Measurements from ENCODE around the gene GSTT2. TPM values are rescaled to one million over a fixed set of nuclear protein-coding genes. Genes with fewer than 3 reads are reported as not detected.

GSTT2 gene
- total and polyA plus RNA-seq, 4 donors, result 0.19 to 1.2 (median 0.64) TPM

DNA sequence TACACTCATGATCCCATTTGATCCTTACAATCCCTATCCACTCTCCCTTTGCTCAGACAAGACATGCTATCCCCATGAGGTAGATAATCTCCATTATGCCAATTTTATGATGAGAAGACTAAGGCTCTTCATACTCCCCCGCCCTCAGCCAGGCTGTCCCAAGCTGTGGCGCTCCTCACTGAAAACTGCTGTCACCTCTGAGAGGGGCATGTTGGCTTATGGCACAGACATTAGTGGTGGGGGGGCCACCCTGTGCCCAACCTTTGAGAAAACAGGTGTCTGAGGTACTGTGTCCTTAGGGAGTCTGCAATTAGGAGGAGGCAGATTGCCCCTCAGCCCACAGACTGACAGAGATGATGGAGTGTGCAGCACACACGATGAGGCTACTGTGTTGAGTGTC is 10.9 kb upstream of the GSTT2 start:
- no peak for DNase-seq (ENCODE audit: low spot score)
- TF ChIP-seq, protein P1, sequence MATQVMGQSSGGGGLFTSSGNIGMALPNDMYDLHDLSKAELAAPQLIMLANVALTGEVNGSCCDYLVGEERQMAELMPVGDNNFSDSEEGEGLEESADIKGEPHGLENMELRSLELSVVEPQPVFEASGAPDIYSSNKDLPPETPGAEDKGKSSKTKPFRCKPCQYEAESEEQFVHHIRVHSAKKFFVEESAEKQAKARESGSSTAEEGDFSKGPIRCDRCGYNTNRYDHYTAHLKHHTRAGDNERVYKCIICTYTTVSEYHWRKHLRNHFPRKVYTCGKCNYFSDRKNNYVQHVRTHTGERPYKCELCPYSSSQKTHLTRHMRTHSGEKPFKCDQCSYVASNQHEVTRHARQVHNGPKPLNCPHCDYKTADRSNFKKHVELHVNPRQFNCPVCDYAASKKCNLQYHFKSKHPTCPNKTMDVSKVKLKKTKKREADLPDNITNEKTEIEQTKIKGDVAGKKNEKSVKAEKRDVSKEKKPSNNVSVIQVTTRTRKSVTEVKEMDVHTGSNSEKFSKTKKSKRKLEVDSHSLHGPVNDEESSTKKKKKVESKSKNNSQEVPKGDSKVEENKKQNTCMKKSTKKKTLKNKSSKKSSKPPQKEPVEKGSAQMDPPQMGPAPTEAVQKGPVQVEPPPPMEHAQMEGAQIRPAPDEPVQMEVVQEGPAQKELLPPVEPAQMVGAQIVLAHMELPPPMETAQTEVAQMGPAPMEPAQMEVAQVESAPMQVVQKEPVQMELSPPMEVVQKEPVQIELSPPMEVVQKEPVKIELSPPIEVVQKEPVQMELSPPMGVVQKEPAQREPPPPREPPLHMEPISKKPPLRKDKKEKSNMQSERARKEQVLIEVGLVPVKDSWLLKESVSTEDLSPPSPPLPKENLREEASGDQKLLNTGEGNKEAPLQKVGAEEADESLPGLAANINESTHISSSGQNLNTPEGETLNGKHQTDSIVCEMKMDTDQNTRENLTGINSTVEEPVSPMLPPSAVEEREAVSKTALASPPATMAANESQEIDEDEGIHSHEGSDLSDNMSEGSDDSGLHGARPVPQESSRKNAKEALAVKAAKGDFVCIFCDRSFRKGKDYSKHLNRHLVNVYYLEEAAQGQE (IDR thresholded peaks at IDR 0.05), result no peak
- TF ChIP-seq, protein P2, sequence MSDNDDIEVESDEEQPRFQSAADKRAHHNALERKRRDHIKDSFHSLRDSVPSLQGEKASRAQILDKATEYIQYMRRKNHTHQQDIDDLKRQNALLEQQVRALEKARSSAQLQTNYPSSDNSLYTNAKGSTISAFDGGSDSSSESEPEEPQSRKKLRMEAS (IDR thresholded peaks at IDR 0.05), result no peak
- TF ChIP-seq FOXA1 (IDR thresholded peaks at IDR 0.05) (no peak), EGR1 (IDR thresholded peaks at IDR 0.05; ENCODE audit: low read depth in 2 of 2) (no peak)
- peak overlapping the region in 1 of 2 donors; percentile 55 for H3K27ac ChIP-seq (ENCODE audit: low read depth in 1 of 2, low read length in 2 of 2)

DNA sequence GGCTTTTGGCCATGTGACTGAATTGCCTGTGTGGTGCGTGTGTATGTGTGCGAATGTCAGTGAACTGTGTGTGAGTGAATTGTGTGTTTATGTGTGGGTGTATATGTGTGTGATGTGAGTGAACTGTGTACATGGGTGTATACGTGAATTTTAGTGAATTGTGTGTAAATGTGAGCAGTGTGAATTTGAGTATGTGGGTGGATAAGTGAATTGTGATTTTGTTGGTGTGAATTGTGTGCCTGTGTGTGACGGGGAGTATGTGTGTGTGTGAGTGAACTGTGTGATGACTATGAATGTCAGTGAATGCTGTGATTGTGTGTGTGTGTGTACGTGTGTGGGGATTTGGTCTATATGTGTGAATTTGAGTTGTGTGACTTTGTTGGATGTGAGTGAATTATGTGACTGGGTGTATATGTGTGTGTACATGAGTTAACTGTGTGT is 9.7 kb upstream of the GSTT2 start:
- no peaks in the 10 kb centered on the region for H3K9me3 ChIP-seq (ENCODE audit: control insufficient read depth in 4 of 4, low read length in 3 of 4)
- H3K4me1 ChIP-seq (ENCODE audit: control insufficient read depth in 4 of 4, insufficient read depth in 4 of 4, low read length in 3 of 4), result peaks cover 3 to 18% (median 9%) of the 10 kb centered on the region in 4 donors
- 72% methylated on average over 5 of the region's 5 CpGs for WGBS
- no peak overlapping the region for H3K9ac ChIP-seq (ENCODE audit: low read depth in 1 of 2, low read length in 2 of 2)
- H3K4me3 ChIP-seq (ENCODE audit: low read depth in 1 of 3, low read length in 3 of 3), result no peak overlapping the region
- no peak for DNase-seq (ENCODE audit: low spot score)
- H3K27ac ChIP-seq (ENCODE audit: low read depth in 1 of 2, low read length in 2 of 2), result peak overlapping the region; percentile 6 to 55
- no peak for TF ChIP-seq FOXA1 (IDR thresholded peaks at IDR 0.05)
- no peak for TF ChIP-seq RAD21 (IDR thresholded peaks at IDR 0.05)
- TF ChIP-seq EGR1 (IDR thresholded peaks at IDR 0.05; ENCODE audit: low read depth in 2 of 2), result no peak
- no peak for TF ChIP-seq FOXA2 (IDR thresholded peaks at IDR 0.05)
- TF ChIP-seq, protein P3, sequence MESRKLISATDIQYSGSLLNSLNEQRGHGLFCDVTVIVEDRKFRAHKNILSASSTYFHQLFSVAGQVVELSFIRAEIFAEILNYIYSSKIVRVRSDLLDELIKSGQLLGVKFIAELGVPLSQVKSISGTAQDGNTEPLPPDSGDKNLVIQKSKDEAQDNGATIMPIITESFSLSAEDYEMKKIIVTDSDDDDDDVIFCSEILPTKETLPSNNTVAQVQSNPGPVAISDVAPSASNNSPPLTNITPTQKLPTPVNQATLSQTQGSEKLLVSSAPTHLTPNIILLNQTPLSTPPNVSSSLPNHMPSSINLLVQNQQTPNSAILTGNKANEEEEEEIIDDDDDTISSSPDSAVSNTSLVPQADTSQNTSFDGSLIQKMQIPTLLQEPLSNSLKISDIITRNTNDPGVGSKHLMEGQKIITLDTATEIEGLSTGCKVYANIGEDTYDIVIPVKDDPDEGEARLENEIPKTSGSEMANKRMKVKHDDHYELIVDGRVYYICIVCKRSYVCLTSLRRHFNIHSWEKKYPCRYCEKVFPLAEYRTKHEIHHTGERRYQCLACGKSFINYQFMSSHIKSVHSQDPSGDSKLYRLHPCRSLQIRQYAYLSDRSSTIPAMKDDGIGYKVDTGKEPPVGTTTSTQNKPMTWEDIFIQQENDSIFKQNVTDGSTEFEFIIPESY (IDR thresholded peaks at IDR 0.05), result no peak
- no peak for TF ChIP-seq TAF1 (conservative IDR thresholded peaks at IDR 0.05)
- TF ChIP-seq GABPA (IDR thresholded peaks at IDR 0.05 in 1 of 2, conservative IDR thresholded peaks at IDR 0.05 in 1 of 2), result no peak
- TF ChIP-seq, protein P1 (IDR thresholded peaks at IDR 0.05), result no peak
- TF ChIP-seq HNF4A (conservative IDR thresholded peaks at IDR 0.05), result no peak
- TF ChIP-seq SP1 (IDR thresholded peaks at IDR 0.05), result no peak
- no peak for TF ChIP-seq NR2F2 (IDR thresholded peaks at IDR 0.05)
- TF ChIP-seq, protein P4, sequence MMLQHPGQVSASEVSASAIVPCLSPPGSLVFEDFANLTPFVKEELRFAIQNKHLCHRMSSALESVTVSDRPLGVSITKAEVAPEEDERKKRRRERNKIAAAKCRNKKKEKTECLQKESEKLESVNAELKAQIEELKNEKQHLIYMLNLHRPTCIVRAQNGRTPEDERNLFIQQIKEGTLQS (IDR thresholded peaks at IDR 0.05), result no peak
- TF ChIP-seq JUND (IDR thresholded peaks at IDR 0.05), result no peak
- TF ChIP-seq, protein P2 (IDR thresholded peaks at IDR 0.05), result no peak
- no peak for TF ChIP-seq RXRA (IDR thresholded peaks at IDR 0.05)
- no peaks in the 10 kb centered on the region for H3K27me3 ChIP-seq (ENCODE audit: control insufficient read depth in 4 of 4, insufficient read depth in 4 of 4, low read length in 3 of 4)
- peaks cover 8 to 22% (median 15%) of the 10 kb centered on the region in 4 donors for H3K36me3 ChIP-seq (ENCODE audit: control insufficient read depth in 4 of 4, insufficient read depth in 3 of 4, low read depth in 1 of 4, low read length in 3 of 4)

More for the DNA sequence above, 10.9 kb upstream of the GSTT2 start:
- Histone ChIP-seq H3K4me1 (ENCODE audit: control insufficient read depth in 4 of 4, insufficient read depth in 4 of 4, low read length in 3 of 4) (peaks cover 3 to 18% (median 9%) of the 10 kb centered on the region in 4 donors), H3K9me3 (ENCODE audit: control insufficient read depth in 4 of 4, low read length in 3 of 4) (no peaks in the 10 kb centered on the region), H3K36me3 (ENCODE audit: control insufficient read depth in 4 of 4, insufficient read depth in 3 of 4, low read depth in 1 of 4, low read length in 3 of 4) (peaks cover 8 to 22% (median 15%) of the 10 kb centered on the region in 4 donors), H3K9ac (ENCODE audit: low read depth in 1 of 2, low read length in 2 of 2) (no peak overlapping the region), H3K4me3 (ENCODE audit: low read depth in 1 of 3, low read length in 3 of 3) (no peak overlapping the region), H3K27me3 (ENCODE audit: control insufficient read depth in 4 of 4, insufficient read depth in 4 of 4, low read length in 3 of 4) (no peaks in the 10 kb centered on the region)
- WGBS, result 94% methylated on average over 3 of the region's 3 CpGs

Data from liver (tissue), 9 donors.